ENCODE results near the gene LGALS7.

The LGALS7 gene

GRCh38 chr19:38726761-38727301 lies 46.5 kb downstream of the LGALS7 start:
- no peak for DNase-seq (ENCODE audit: low read depth)

GRCh38 chr19:38726284-38726673 lies 47.0 kb downstream of the LGALS7 start:
- DNase-seq (ENCODE audit: low read depth), result no peak

GRCh38 chr19:38725469-38726283 lies 47.6 kb downstream of the LGALS7 start:
- no peak for DNase-seq (ENCODE audit: low read depth)

GRCh38 chr19:38723990-38724854 lies 49.1 kb downstream of the LGALS7 start:
- no peak for DNase-seq (ENCODE audit: low read depth)

- no peak for DNase-seq (ENCODE audit: low read depth)
These were observed 49.7 kb downstream of the LGALS7 start for GRCh38 chr19:38723606-38723965.

GRCh38 chr19:38722947-38723605 lies 50.2 kb downstream of the LGALS7 start:
- DNase-seq (ENCODE audit: low read depth), result no peak

GRCh38 chr19:38721979-38722773 lies 51.1 kb downstream of the LGALS7 start:
- DNase-seq (ENCODE audit: low read depth), result no peak

- DNase-seq (ENCODE audit: low read depth), result no peak
These were observed 51.8 kb downstream of the LGALS7 start for GRCh38 chr19:38721496-38721895.

Measured in T follicular helper cell (primary cell).